Panc1 (cell line): ENCODE data around the gene CCDC9.

Experiments
- POLR2AphosphoS5 ChIP-seq: IDR thresholded peaks from 2 replicates; pipeline ENCODE4 v1.6.1; 2012; ENCODE audit warnings: mild to moderate bottlenecking, low read depth, low read length, moderate library complexity
- SIN3A ChIP-seq: IDR thresholded peaks from 2 replicates; pipeline ENCODE4 v1.6.1; 2012; ENCODE audit warnings: low read depth, mild to moderate bottlenecking, low read length, moderate library complexity, borderline replicate concordance; ENCODE audit not compliant: insufficient read depth
- TCF7L2 ChIP-seq: IDR thresholded peaks from 2 replicates; pipeline ENCODE4 v1.6.1; 2011; ENCODE audit warnings: mild to moderate bottlenecking, low read depth, low read length, inconsistent platforms
- TF ChIP-seq, protein P1 (sequence below): fragments of 450-650 bp; IDR thresholded peaks from 2 replicates; pipeline ENCODE4 v1.5.1; 2017; ENCODE audit warnings: mild to moderate bottlenecking
- TF ChIP-seq, protein P2 (sequence below), 2 experiments: IDR thresholded peaks; 2 replicates each; pipeline ENCODE4 v1.6.1; 2011 to 2012; ENCODE audit warnings: low read depth in 2 of 2, control low read depth in 1 of 2, low read length in 1 of 2, mild to moderate bottlenecking in 1 of 2, moderate library complexity in 1 of 2; ENCODE audit not compliant: insufficient read depth in 1 of 2

DNA sequence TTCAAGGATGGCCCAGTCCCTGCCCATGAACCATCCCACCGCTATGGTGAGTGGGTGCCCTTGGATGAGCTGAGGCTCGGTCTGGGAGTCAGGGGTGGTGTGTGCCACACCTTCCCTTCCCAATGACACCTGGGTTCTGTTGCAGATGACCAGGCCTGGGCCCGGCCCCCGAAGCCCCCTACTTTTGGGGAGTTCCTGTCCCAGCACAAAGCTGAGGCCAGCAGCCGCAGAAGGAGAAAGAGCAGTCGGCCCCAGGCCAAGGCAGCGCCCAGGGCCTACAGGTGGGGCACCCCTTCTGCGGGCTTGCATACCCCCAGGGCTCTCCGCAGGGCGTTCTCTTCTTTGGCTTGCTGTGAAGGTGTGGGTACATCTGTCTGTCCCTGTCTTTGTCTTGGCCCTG lies 14.1 kb downstream of the CCDC9 start:
- TF ChIP-seq, protein P1, sequence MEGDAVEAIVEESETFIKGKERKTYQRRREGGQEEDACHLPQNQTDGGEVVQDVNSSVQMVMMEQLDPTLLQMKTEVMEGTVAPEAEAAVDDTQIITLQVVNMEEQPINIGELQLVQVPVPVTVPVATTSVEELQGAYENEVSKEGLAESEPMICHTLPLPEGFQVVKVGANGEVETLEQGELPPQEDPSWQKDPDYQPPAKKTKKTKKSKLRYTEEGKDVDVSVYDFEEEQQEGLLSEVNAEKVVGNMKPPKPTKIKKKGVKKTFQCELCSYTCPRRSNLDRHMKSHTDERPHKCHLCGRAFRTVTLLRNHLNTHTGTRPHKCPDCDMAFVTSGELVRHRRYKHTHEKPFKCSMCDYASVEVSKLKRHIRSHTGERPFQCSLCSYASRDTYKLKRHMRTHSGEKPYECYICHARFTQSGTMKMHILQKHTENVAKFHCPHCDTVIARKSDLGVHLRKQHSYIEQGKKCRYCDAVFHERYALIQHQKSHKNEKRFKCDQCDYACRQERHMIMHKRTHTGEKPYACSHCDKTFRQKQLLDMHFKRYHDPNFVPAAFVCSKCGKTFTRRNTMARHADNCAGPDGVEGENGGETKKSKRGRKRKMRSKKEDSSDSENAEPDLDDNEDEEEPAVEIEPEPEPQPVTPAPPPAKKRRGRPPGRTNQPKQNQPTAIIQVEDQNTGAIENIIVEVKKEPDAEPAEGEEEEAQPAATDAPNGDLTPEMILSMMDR: no peak
- TF ChIP-seq POLR2AphosphoS5: no peak
- TF ChIP-seq, protein P2, sequence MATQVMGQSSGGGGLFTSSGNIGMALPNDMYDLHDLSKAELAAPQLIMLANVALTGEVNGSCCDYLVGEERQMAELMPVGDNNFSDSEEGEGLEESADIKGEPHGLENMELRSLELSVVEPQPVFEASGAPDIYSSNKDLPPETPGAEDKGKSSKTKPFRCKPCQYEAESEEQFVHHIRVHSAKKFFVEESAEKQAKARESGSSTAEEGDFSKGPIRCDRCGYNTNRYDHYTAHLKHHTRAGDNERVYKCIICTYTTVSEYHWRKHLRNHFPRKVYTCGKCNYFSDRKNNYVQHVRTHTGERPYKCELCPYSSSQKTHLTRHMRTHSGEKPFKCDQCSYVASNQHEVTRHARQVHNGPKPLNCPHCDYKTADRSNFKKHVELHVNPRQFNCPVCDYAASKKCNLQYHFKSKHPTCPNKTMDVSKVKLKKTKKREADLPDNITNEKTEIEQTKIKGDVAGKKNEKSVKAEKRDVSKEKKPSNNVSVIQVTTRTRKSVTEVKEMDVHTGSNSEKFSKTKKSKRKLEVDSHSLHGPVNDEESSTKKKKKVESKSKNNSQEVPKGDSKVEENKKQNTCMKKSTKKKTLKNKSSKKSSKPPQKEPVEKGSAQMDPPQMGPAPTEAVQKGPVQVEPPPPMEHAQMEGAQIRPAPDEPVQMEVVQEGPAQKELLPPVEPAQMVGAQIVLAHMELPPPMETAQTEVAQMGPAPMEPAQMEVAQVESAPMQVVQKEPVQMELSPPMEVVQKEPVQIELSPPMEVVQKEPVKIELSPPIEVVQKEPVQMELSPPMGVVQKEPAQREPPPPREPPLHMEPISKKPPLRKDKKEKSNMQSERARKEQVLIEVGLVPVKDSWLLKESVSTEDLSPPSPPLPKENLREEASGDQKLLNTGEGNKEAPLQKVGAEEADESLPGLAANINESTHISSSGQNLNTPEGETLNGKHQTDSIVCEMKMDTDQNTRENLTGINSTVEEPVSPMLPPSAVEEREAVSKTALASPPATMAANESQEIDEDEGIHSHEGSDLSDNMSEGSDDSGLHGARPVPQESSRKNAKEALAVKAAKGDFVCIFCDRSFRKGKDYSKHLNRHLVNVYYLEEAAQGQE (IDR thresholded peaks at IDR 0.05; ENCODE audit: insufficient read depth in 1 of 2, low read depth in 2 of 2, low read length in 1 of 2): no peak
- TF ChIP-seq TCF7L2: no peak
- no peak for TF ChIP-seq SIN3A
